Transverse colon (tissue), 3 donors: ENCODE results near the gene TMEM35B.

ENCODE experiments used
- EP300 ChIP-seq: sonication (generic); formaldehyde crosslinking; IDR thresholded peaks from one replicate; pipeline ENCODE4 v1.6.1; 2017; ENCODE audit warnings: antibody characterized with exemption, low read depth
- POLR2A ChIP-seq: fragments of 450-650 bp; IDR thresholded peaks from one replicate; pipeline ENCODE4 v1.6.1; 2016; ENCODE audit warnings: antibody characterized with exemption, mild to moderate bottlenecking, moderate library complexity
- TF ChIP-seq, protein P1 (sequence below), 5 experiments: fragments of 200-600 bp in 3 of 5; fragments of 450-650 bp in 2 of 5; sonication (generic) in 3 of 5; IDR thresholded peaks; 1 replicate in 2 of 5; 2 replicates in 3 of 5; pipeline ENCODE4 v1.5.1; 2016 to 2017; ENCODE audit warnings: antibody characterized with exemption in 5 of 5, inconsistent platforms in 3 of 5, mild to moderate bottlenecking in 2 of 5, moderate library complexity in 1 of 5

DNA sequence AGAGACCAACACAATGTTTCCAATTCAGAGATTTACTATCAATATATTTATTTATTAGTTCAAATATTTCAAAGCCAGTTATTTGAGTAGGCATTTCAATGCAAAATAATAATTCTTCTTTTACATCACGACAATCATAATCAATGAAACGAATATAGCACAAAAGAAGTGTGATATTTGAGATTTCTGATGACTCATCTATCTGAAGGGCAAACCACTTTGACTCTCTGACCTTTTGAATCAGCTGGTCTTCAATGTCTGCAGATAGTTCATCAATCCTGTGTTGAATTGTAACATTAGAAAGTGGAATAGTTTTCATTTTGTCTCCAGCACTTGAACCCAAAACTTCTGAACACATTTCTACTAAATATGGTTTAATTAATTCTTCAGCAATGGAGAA is 3.0 kb upstream of the TMEM35B start:
- TF ChIP-seq POLR2A (no peak), EP300 (no peak)
- TF ChIP-seq, protein P1, sequence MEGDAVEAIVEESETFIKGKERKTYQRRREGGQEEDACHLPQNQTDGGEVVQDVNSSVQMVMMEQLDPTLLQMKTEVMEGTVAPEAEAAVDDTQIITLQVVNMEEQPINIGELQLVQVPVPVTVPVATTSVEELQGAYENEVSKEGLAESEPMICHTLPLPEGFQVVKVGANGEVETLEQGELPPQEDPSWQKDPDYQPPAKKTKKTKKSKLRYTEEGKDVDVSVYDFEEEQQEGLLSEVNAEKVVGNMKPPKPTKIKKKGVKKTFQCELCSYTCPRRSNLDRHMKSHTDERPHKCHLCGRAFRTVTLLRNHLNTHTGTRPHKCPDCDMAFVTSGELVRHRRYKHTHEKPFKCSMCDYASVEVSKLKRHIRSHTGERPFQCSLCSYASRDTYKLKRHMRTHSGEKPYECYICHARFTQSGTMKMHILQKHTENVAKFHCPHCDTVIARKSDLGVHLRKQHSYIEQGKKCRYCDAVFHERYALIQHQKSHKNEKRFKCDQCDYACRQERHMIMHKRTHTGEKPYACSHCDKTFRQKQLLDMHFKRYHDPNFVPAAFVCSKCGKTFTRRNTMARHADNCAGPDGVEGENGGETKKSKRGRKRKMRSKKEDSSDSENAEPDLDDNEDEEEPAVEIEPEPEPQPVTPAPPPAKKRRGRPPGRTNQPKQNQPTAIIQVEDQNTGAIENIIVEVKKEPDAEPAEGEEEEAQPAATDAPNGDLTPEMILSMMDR (IDR thresholded peaks at IDR 0.05): no peak
